GM18520 (cell line): ENCODE measurements around the gene YEATS2.
"Not testable (repeated sequence)": the region's sequence is repeated elsewhere in the genome, so short reads cannot be mapped to it uniquely, and the experiment has no call there.

Source experiments
- ATAC-seq: cut with Tn5 transposase; IDR thresholded peaks from one replicate; pipeline ENCODE4 v1.9.1; 2021; ENCODE audit not compliant: unreplicated experiment

Gene YEATS2

DNA sequence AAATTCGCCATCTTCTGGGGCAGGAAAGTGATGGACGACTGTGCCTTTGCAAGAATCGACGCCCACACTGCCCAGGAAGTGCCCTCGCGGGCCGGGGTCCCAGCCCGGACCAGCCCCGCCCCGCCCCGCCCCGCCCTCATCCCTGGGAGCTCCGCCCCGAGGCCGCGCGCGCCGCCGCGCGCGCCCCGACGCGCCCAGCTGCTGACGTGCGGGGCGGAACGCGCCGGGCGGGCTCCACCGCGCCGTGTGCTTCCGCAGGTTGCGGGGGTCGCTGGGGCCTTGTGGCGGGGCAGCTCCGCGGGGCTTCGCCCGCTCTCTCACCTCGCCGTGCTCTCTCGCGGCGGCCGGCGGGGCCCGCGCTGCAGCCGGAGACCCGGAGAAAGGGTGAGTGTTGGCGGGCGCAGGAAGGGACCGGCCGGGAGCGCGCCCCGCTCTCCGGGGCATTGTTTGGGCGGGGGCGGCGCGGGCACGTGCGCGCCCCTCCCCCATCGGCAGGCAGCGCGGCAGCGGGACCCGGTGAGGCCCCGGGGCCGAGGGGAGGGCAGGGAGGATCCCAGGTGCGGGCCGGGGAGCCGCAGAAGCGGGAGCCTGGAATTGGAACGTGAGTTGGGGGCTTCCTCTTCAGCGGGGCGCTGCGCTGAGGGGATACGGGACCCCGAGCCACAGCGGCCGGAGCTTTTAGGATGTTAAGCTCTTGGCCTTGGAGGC, at the start of gene YEATS2:
Gene YEATS2, plus strand, starts transcription at position 188 of the 708 bp plus-strand sequence. CDS start 17,366 bp downstream, outside the sequence.
- peak; percentile 46 for ATAC-seq

DNA sequence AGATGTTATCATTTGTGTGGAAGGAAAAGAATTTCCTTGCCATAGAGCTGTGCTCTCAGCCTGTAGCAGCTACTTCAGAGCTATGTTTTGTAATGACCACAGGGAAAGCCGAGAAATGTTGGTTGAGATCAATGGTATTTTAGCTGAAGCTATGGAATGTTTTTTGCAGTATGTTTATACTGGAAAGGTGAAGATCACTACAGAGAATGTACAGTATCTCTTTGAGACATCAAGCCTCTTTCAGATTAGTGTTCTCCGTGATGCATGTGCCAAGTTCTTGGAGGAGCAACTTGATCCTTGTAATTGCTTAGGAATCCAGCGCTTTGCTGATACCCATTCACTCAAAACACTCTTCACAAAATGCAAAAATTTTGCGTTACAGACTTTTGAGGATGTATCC, 47.0 kb upstream of the YEATS2 start:
- no peak for ATAC-seq

DNA sequence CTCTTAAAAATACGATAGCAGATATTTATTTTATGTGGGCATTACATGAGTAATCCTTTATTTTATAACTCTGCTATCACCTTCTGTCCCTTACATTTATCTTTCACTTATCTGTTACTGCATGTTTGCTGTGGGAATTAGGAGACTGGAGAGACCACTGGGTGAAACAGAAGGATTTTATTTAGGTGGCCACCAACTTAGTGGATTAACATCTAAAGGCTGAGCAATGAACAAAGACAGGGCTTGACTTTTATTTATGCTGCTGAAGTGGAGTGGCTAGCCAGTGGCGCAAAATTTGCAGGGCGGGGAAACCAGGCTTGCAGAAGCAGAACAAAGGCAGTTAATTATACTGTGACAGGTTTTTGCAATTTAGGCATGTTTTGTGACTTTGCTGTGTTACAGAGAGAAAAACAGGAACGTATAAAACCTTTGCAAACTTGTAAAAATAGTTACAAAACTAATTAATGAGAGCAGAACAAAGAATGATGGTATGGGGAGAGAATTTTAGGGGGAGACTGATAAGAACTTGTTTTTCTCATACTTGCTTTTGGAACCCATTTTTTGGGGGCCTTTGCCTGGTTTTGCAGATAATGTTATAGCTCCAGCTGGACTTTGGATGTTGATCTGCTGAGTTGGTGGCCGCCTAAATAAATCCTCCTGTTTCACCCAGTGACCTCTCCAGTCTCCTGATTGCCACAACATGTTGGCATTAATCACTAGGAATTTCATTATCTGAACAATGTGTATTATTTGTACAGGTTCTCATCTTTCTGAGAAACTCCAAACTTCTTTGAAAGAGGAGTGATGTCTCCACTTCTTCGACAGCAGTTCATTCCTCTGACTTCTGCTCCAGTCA, 44.2 kb upstream of the YEATS2 start:
- ATAC-seq, result no peak

DNA sequence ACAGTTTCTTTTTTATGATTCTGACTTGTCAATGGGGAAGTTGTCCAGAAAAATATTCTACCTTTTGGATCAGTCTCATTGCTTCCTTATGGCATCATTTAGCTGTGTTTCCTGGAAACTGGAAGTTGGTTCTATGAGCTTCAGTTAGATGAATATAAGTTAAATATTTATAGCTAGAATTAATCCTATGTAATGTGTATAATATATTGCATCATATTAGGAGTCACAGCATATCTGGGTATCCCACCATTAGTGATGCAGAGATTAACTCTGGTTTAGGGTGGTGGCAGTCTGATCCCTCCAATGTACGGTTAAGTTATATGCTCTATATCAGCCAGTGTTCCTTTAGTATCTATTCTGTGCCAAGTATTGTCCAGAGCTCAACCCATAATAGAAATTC, 42.9 kb upstream of the YEATS2 start:
- no peak for ATAC-seq

DNA sequence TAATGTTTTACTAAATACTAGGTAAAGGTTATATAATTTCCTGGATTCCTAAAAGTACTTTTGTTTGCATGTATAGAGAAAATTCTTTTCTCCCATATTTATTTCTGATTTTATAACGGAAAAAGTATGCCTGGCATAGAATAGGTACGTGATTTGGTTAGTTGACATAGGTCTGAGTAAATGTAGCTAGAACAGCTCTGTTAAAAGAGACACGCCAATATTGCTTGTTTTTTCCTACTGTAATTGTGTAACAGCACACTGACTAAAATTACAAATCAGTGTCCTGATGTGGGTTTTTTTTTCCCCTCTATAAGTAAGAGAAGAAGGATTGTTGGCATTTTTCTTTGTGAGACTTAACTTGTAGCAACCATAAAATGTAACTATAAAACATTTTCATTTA, 35.5 kb upstream of the YEATS2 start:
- no peak for ATAC-seq

DNA sequence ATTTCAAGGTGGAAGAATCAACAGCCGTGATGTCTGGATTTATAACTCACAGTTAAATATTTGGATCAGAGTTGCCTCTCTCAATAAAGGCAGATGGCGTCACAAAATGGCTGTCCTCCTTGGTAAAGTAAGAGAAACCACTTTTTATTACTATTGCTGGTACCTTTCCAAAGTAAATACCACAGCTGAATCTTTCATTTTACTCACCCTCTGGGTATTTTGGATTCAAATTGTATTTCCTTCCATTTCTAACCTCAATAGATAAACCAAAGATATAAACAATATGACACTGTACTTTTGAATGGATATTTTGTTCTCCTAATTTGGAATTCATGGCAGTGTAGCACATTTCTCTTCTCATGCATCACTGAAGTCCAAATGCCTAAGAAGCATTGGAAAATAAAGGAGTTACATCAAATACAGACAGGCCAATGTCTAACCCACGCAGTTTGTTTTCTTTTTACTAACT, 32.6 kb upstream of the YEATS2 start:
- ATAC-seq, result no peak

DNA sequence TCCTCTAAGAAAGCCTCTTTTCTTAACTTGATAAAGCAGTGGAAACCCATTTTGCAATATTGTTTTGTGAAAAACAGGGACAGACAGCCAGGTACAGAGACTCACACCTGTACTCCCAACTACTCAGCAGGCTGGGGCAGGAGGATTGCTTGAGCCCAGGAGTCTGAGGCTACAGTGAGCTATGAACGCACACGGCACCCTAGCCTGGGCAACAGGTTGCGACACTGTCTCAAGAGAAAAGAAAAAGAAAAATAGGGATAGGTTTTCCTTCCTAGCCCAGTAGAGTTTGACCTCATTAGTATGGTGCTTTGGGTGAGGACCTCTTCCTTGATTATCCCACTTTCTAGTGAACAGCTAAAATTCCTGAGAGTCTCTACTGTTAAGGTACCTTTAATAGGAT, 17.5 kb upstream of the YEATS2 start:
- no peak for ATAC-seq

DNA sequence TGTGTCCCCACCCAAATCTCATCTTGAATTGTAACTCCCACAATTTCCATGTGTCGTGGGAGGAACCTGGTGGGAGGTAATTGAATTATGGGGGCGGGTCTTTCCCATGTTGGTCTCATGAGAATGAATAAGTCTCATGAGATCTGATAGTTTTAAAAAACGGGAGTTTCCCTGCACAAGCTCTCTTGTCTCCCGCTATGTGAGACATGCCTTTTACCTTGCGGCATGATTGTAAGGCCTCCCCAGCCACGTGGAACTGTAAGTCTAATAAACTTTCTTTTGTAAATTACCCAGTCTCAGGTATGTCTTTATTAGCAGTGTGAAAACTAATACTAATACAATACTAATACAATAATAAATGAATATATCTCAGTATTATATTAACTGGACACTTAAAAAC, 9.9 kb upstream of the YEATS2 start:
- no peak for ATAC-seq

DNA sequence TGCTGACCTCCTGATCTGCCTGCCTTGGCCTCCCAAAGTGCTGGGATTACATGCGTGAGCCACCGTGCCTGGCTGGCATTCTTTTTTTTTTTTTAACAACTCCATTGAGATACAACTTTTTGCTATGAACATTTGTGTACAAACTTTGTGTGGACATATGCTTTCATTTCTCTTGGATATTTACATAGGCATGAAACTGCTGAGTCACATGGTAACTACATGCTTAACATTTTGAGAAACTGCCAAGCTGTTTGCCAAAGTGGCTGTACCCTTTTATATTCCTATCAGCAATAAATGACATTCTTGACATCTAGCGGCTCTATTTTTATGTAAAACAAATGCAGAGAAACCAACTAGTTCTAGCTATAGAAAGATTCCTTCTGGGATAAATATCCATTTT, 8.7 kb upstream of the YEATS2 start:
- no peak for ATAC-seq

DNA sequence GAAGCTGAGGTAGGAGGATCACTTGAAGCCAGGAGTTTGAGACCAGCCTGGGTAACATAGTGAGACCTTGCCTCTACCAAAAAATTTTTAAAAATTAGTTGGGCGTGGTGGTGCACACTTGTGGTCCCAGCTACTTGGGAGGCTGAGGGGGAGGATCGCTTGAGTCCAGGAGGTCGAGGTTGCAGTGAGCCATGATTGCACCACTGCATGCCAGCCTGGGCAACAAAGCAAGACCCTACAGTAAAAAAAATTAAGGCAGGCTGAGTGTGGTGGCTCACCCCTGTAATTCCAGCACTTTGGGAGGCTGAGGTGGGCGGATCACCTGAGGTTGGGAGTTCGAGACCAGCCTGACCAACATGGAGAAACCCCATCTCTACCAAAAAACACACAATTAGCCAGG, 8.0 kb upstream of the YEATS2 start:
- ATAC-seq, result not testable (repeated sequence)

DNA sequence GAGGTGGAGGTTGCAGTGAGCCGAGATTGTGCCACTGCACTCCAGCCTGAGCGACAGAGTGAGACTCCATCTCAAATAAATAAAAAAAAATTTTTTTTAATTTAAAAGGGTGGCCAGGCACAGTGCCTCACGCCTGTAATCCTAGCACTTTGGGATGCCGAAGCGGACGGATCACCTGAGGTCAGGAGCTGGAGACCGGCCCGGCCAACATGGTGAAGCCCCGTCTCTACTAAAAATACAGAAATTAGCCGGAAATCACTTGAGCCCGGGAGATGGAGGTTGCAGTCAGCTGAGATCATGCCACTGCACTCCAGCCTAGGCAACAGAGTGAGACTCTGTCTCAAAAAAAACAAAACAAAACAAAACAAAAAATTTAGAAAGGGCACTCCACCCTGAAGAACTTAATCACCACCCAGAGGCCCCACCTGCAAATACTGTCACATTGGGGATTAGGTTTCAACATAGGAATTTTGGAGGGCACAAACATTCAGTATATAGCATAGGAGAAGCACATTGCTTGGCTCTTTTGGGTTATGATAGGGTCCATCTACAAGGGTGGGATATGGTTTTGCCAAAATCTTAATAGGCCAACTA, 7.1 kb upstream of the YEATS2 start:
- no peak for ATAC-seq

DNA sequence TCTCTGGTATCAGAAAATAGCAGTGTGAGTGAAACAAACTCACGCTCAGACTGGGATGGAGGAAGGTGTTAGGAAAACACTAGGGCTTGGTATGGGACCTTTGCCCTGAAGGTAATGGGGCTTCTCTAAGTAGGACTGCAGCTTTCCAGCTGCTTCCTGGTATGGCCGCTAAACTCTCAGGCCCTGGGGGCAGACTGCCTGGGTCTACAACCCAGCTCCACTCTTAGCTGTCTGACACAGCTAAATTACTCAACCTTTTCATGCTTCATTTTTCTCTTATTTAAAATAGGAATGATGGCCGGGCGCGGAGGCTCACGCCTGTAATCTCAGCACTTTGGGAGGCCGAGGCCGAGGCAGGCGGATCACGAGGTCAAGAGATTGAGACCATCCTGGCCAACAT, 5.2 kb upstream of the YEATS2 start:
- ATAC-seq, result no peak

DNA sequence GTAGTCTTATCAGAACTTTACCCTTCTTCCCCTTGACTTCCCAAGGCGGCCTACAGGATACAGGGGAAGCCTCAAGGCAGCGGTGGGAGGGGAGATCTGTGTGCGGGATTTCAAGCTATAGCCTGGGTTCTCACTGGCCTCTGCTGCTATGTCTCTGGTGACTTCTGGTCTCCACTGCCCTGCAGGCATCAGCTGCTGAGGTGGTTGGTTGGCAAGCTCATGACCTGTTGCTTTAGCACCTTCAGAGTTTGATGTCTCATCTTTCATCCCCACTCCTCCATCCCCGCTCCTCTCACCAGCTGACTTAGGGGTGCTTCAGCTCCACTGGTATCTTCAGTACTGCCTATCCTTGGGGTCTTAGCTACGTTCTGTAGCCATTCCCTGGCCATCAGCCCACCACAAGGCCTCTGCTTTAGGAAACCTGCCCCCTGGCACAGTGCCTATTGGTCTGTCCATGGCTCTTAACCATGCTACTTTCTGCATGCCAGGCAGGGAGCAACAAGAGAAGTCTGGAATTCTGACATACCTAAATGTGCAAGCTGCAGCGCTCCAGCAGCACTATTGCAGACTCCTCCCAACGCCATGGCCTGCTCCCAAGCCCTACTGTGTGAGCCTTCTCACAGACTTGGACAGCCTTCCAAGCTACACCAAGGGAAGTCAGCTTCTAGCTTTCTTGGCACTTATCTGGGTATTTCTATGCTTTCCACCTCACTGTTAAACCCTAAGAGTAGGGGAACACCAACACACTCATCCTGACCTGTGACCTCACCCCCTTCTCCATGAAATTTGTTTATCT, 1.8 kb upstream of the YEATS2 start:
- ATAC-seq, result no peak

DNA sequence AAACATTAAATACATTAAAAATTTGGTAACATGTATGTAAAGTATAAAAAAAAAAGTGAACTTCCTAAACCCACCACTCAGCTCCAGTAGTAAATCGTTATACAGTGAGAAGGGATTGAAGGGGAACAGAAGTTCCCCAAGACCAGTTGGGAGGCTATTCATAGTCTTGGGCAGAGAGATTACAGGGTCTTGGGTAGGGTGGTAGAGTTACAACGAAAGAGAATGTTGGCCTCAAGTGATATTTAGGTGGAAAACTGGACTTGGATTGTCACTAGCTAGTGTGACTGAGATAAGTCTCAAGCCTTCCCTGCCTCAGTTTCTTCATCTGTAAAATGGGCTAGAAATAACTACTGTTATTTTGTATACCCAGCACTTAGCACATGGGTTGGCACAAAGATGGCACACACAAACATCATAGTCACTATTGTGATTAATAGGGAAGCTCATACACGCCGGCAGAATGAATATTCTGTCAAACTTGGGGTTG, 431 bp upstream of the YEATS2 start:
- ATAC-seq, result no peak

DNA sequence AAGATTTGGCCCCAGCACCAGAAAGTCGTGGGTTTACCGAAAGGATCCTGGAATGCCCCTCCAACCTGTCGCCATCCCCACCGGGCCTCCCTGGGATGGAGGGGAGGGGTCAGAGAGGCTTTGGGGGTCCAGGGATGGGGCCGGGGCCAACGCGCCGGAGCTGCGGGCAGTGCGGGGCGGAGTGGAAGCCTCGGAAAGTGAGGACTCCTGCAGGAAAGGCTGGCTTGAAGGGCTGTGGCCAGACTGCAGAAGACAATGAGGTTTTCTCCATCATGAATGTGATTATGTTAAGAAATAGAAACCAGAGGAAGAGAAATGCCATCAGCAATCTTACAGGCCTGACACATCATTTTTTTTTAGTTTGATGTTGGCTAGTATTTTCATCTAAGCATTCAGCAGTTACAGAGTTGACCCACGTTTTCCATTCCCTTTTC, 738 bp downstream of the YEATS2 start:
- ATAC-seq, result no peak

DNA sequence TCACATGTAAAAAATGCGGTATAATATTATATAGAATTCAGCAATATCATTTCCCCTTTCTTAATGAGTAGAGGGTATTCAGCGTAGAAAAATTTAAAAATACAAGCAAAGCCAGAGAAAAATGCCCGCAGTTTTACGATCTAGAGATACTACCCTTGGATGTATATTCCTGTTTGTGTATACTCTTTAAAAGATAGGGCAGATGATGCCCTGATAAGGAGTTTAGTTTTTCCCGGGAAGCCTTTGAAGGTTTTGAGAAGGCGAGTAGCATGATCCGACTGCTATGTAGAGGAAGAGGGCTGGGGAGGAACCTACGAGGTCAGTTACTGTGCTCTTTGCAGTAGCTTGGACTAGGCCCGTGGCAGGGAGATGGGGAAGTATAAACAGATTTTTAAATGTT, 1.2 kb downstream of the YEATS2 start:
- no peak for ATAC-seq

DNA sequence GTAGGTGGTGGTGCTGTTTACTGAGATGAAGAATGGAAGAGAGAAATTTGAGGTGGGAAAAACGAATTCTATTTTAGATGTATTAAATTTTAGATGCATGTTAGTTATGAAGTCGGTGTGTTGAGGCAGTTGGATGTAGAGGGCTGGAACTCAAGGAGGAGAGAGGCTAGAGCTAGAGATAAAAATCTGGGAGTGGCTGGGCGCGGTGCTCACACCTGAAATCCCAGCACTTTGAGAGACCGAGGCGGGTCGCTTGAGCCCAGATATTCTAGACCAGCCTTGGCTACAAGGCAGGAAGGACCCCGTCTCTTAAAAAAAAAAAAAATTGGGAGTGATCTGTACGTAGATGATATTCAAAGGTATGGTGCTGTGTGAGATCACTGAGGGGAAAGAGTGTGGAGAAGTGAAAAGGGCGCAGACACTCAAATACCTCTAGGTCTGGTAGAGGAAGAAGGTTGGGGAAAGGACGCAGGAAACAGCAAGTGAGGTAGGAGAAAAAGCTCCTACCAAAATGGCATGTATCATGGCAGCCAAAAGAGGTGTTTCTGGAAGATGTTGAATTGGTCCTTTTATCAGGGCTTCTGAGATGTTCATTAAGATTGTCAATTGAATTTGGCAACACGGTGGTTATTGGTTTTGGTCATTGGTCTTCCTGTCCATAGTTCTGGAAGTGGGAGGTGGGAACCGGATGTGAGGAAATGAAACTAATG, 1.8 kb downstream of the YEATS2 start:
- ATAC-seq, result no peak

DNA sequence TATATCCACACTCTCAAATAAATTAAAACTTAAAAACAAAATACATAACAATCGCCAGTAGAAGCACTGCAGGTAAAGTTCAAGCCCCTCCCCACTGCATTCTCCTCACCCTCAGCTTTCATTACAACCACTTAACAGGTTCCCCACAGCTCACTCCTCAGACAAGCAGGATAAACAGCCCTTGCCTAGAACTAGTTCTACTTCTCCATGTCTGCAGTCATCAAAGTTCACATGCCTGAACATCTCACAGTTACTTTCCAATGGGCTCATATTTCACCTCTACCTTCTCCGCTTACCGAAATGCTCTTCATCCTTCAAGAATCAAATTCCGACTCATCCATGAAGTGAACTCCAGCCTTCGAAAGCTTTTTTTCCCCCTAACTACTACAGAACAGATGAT, 4.1 kb downstream of the YEATS2 start:
- ATAC-seq, result no peak

DNA sequence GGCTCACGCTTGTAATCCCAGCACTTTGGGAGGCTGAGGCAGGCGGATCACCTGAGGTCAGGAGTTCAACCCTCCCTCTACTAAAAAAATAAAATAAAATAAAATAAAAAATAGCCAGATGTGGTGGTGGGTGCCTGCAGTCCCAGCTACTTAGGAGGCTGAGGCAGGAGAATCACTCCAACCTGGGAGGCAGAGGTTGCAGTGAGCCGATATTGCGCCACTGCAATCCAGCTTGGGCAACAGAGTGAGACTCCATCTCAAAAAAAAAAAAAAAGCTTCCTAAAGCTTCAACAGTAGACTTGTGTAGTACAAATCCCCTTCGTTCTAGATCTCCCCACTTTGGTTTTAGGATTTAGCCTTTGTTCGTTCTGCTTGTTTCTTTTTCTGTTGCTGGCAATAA, 6.3 kb downstream of the YEATS2 start:
- ATAC-seq, result not testable (repeated sequence)

DNA sequence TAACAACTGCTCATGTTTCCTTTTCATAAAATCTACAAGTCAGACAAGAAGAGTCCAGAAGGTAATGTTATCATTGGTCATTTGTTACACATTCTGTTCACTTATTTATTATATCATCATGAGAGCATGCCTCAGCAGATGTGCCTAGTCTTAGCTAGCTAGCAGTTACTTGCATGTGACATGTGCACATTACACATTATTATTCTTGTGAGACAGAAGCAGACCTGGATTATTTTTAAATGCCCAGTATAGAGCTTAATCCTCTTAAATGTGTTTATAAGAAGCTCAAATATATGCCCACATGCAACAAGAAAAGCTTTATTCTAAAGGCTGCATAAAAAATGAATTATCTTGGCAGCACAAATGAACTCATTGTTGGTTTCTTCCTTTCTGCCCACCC, 12.6 kb downstream of the YEATS2 start:
- no peak for ATAC-seq
